HG02884 (cell line): ENCODE measurements around the gene FOXD4L3.
A peak's percentile ranks its signal among the peaks of the same experiment; 100 is the strongest.
"Not testable (repeated sequence)": the region's sequence is repeated elsewhere in the genome, so short reads cannot be mapped to it uniquely, and the experiment has no call there.

Source experiments
- ATAC-seq: cut with Tn5 transposase; IDR thresholded peaks from one replicate; pipeline ENCODE4 v1.9.1; 2021; ENCODE audit warnings: mild to moderate bottlenecking, moderate library complexity; ENCODE audit not compliant: unreplicated experiment

FOXD4L3 gene

DNA sequence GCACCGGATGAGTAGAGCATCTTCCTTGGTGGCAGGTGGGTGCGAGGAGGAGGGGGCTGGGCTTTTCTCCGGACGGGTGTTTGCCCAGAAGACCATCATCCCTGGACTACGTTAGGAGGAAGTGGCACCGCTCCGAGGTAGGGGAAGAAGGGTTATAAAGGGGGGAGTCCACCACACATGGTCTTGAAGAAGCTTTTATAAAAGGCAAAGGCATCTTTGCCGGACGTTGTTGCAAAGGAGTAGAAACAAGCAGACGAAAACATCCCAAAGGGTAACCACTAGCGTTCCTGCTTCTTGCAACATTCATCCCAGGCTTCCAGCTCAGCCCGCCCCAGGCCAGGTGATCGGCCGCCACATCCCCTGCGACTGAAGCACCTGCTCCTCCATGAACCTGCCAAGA, at the start of gene FOXD4L3:
Gene FOXD4L3 (plus strand): TSS at position 301 of the 400 bp plus-strand sequence. CDS start 85 bp downstream, at position 386.
- not testable (repeated sequence) for ATAC-seq

DNA sequence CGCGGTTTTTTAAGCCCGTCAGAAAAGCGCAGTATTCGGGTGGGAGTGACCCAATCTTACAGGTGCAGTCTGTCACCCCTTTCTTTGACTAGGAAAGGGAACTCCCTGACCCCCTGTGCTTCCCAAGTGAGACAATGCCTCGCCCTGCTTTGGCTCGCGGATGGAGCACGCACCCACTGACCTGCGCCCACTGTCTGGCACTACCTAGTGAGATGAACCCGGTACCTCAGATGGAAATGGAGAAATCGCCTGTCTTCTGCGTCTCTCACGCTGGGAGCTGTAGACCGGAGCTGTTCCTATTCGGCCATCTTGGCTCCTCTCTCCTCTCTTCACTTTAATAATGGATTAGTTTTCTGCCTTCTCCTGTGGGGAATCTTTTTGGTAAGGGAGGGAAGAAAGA, 21.6 kb upstream of the FOXD4L3 start:
- ATAC-seq = not testable (repeated sequence)

DNA sequence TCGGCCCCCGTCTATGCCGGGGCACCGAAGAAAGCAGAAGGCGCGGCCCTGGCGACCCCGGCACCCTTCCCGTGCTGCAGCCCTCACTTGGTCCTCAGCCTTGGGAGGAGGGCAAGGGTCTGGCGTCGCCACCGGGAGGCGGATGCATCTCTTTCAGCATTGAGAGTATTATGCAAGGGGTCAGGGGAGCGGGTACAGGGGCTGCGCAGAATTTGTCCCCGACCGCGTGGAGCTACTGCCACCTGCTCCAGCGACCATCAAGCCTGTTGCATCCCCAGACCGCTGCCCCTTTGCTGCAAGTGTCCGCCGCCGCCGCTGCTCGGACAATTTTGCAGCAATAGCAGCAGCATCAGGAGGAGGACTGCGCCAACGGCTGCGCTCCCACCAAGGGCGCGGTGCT, 1.1 kb downstream of the FOXD4L3 start:
- ATAC-seq = not testable (repeated sequence)

DNA sequence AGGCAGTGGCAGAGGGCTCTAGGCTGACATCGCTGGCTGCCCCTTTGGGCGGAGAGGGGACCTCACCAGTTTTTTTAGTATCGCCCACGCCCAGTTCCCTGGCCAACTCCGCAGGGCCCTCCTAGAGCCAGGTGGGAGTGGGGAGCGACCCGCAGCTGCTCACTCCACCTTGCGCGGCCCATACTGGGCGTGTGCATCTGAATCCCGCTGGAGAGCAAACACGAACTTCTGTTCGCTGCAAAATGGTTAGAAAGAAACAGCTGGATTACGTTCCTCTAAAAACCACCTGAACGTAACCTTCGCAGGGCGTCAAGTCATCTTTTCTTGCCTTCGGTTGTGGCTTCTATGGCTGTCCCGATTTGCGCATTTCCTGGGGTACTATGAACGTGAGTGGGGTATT, 1.5 kb downstream of the FOXD4L3 start:
- not testable (repeated sequence) for ATAC-seq

DNA sequence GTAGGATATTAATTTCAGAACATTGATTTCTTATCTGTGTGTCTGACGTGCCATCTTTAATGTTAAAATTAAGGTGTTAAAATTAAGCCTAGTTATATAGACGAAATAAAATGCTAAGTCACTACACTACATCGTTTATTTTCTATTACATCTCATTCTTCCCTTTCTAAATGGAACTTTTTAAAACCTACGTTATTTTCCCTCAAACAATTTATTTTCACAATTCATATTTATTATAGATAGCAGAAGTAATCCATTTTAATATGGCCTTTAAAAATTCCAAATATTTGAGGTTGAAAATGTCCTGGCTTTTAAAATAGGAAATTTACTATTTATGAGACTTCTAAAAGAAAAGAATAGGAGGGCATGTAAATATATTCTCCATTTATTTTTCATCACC, 2.1 kb downstream of the FOXD4L3 start:
- not testable (repeated sequence) for ATAC-seq

DNA sequence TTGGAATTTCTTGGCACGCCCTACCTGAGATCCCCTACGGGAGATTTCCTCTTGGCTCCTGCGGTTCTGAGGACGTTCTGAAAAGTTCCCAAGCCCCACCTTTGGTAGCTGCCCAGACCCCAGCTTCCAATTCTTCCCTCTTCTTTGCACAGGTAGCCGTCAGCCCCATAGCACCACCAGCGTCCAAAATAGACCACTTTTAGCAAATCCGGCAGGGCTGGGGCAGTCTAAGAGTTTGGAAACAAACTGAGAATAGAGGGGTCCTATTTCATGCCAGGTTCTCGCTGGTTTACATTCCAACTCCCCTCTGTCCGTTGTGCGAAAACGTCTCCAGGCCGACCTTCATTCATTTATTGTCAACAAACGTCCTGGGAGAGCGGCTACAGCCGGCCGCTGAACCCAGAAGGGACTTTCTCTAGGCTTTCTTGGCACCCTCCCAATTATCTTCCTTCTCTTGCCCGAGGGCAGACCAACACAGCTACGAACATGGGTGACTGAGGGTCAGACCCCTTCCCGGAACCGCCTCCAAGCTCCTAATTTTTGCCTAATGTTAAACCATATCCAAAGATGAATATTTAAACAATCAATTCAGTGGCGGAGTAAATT, 3.1 kb downstream of the FOXD4L3 start:
- not testable (repeated sequence) for ATAC-seq

DNA sequence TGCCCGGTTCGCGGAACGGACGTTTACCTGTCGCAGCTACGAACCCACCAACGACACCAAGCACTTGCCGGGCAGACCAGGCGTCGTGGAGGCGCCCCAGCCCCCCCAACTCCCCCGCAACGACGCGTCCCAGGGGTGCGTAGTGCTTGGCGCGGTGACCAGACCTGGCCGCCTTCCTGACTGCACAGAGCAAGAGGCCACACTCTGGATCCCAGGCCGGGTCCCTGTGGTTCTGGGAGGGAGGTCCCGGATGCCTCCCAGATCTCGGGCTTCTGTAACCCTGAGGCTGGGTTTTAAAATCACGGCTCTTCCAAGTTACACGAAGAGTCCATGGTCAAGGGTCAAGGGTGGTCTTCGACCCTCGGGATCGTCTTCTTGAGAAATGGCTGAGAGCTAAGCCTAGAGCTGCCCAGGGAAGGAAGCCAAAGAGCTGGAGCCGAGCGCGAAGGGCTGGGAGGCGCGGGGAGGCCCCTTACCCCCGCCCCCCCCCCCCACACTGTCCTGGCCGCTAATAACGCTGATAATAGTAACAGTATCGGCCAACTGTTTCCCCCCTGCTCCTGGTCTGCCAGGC, 3.8 kb downstream of the FOXD4L3 start:
- not testable (repeated sequence) for ATAC-seq

DNA sequence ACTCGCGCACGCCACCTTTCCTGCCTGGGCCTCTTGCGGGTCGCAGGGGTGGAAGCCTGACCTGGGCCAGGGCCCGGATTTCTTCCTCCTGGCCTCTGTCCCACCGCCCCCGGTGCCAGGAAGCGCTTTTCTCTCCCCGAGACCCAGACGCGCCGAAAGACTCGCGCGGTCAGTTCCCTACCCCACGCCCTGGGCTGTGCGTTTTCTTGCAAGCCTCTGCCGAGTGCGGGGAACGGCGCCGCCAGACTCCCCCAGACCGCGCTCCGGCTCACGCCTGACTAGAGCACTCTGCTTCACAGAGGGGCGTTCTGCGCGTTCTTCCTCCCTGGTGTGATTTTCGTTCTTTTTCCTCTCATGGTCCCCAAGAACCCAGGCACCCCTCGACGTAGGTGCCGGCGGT, 4.5 kb downstream of the FOXD4L3 start:
- not testable (repeated sequence) for ATAC-seq

DNA sequence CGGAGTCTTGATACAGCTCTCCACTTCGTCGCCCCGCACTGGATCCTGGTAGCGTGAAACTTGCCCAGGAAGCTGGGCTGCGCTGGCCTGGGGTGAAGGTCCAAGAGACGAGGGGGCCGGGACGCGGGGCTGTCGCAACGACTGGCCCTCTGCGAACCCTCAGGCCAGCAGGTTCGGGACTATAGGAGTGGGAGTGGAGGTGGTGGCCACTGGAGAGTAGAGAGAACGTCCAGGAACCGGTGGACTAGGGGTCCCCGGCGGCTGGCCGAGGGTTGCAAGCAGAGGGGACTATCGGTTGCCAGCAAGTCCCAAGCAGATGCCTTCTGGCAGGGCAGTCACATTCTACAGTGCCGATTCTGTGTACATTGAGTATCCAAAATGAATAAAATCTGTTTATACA, 5.0 kb downstream of the FOXD4L3 start:
- ATAC-seq = not testable (repeated sequence)

DNA sequence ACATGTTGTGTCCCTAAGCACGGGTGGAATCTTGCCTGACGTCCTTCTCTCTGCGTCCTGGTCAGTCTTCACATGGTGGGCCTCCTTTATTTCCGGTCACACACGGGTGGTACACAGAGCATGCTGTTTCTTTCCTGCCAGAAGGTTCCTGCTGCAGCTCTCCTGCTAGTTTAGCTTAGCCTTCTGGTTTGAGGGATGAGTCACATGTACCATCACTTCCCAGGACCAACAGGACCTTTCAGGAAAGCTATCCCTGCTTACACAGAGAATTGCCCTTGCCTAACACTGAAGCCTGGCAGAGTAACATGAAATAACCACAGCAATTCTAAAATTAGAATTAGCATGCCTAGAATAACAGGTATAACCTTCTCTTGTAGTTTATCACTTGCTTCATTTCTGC, 8.5 kb downstream of the FOXD4L3 start:
- ATAC-seq = not testable (repeated sequence)

DNA sequence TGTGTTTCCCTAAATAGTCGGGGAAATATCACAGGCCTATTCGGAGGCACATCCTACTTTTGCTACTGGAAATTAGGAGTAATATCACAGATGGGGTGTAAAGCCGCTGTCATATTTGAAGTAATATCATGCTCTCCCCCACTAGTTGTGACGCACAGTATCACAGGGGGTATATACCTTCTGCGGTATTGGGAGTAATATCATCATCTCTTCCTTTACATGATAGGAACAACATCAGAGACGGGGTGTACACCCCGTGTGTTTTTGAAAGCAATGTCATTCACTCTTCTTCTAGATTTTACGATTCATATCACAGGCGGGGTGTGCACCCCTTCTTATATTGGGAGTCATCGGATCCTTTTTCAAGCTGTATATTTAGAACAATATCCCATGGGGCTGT, 15.5 kb downstream of the FOXD4L3 start:
- not testable (repeated sequence) for ATAC-seq

DNA sequence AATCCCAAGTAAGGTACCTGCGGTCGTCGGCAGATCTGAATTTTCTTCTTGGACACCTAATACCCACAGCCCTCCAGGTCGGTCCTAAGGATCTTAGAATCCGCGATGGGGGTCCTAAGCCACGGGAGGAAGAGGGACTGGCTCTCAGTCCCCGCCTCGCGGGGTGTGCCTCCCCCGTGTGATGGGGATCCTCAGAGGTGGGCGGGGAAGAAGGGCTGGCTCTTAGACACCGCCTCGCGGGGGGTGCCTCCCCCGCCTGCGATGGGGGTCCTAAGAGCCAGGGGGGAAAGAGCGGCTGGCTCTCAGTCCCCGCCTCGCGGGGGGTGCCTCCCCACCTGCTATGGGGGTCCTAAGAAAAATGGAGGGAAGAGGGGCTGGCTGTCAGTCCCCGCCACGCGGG, 21.1 kb downstream of the FOXD4L3 start:
- ATAC-seq = not testable (repeated sequence)

DNA sequence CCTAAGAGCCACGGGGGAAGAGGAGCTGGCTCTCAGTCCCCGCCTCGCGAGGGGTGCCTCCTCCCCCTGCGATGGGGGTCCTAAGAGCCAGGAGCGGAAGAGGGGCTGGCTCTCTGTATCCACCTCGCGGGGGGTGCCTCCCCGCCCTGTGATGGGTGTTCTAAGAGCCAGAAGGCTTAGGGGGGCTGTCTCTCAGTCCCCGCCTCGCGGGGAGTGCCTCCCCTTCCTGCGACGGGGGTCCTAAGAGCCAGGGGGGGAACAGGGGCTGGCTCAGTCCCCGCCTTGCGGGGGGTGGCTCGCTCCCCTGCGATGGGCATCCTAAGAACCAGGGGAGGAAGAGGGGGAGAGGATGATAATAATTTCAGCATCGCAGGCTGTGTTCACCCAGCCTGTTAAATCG, 21.9 kb downstream of the FOXD4L3 start:
- ATAC-seq = not testable (repeated sequence)

DNA sequence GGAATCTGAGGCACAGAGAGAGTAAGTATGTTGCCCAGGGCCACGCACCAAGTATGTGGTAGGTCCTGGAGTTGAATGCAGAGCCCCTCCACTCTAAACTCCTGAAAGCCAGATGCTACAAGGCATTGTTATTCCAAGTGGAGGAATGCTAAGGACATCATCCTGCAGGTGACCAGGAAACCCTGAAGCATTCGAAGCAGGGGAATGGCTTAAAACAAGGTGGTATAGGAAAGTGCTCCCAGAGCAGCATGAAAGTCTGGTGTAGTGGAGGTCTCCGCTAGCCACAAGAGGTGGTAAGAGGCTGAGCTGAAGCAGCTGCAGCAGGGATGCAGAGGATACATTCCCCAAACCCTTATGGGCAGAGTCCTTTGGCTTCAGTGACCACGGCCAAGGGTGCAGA, 26.4 kb downstream of the FOXD4L3 start:
- ATAC-seq = not testable (repeated sequence)

DNA sequence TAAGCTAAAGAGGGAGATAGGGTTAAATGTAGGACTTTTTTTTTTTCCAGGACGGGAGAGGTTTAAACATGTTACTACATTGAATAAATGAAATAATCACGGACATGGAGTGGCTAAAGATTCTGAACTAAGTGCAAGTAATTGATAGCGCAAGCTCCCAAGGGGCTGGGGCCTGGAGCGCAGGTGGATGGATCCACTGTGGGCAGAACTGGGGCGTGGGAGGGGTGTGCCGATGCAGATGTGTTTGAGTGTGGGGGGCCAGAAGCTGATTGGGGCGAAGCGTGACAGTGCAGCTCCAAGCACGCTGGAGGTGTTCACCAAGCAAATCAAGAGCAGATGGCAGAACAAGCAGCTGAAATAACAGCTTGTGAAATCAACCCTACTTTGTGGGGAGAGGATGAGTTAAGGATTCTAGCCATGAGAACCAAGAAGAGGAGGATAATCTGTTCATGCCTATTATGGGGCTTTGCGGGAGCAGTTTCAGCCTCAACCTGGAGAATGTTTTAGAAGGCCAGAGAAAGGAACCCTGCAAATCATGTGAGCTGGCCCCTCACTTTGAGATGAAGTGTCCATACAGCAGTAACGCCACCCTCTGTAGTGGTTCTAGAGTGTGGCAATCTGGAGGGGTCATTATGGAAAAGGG, 28.0 kb downstream of the FOXD4L3 start:
- not testable (repeated sequence) for ATAC-seq

DNA sequence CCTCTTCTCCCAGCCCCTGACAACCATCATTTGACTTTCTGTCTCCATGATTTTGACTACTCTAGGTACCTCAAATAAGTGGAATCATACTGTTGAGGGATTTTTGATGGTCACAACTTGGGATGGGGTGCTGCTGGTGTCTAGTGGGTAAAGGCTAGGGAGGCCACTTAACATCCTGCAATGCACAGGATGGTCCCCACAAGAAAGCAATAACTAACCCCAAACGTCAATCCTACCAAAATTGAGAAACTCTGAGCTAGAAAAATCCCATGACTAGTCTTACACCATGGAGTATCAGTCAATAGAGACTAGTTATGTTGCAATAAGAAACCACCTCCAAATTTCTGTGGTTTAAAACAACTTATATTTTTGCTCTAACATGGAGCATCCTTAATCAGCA, 29.5 kb downstream of the FOXD4L3 start:
- not testable (repeated sequence) for ATAC-seq

DNA sequence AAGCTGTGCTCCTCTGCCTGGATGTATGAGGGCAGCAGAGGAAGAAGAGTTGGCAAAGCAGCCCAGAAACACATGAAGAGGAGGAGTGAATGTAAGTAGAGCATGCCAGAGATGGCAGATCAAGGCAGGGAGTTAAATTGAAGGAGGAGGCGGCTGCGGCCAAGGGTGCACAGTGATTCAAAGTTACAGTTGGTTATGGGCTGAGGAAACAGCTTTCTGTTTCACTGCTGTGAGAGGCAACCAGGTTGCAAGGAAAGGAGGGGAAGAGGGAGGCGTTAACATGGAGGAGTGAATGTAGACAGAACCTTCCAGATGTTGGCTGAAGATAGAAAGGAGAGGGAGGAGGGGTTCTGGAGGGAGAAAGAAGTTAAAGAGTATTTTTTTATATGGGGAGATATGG, 33.3 kb downstream of the FOXD4L3 start:
- not testable (repeated sequence) for ATAC-seq

DNA sequence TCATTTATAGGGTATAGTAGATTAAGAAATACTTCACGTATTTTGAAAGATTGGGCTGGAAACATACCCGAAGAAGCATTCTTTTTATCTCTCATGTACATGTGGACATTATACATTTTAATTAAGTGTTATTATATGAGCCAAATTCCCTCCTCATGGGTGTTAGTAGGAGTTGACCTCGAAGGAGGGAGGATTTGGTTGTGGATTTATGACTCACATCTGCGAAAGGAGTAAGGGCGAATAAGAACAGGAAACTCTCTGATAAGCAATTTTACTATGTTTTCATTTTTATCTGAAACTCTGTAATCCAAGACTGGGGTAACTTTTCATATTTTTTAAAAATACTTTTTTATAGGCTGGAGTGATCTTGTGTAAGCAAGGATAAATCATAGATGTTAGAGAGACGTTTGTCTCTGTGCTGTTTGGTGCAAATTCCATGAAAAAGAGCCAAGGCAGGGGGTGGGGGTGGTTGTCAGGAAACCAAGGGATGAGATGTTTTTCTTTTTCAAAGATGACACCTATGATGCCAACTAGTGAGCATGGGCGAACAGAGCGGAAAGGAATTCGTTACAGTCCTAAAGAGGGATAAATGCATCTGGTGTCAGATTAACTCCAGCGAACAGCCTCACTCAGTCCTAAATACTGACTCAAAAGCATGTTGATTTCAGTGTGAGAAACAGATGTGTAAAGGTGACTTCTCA, 34.1 kb downstream of the FOXD4L3 start:
- not testable (repeated sequence) for ATAC-seq

DNA sequence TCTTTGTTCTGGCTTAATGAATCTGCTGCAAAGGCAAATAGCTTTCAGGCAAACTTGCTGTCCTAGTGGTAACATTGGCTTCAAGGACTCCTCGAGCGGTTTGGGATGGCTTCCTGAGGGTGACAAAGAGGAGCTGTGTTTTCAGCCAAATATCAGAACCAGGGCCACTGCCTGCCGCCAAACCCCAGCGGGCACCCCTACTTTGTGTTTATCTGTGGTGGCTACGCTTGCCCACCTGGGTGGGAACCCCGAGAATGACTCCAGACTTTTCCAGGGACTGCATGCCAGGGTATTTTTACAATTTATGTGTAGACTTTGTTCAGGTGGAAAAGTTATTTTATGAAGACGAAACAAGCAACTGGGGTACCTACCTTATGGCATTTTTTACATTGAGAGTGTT, 35.3 kb downstream of the FOXD4L3 start:
- ATAC-seq = not testable (repeated sequence)

DNA sequence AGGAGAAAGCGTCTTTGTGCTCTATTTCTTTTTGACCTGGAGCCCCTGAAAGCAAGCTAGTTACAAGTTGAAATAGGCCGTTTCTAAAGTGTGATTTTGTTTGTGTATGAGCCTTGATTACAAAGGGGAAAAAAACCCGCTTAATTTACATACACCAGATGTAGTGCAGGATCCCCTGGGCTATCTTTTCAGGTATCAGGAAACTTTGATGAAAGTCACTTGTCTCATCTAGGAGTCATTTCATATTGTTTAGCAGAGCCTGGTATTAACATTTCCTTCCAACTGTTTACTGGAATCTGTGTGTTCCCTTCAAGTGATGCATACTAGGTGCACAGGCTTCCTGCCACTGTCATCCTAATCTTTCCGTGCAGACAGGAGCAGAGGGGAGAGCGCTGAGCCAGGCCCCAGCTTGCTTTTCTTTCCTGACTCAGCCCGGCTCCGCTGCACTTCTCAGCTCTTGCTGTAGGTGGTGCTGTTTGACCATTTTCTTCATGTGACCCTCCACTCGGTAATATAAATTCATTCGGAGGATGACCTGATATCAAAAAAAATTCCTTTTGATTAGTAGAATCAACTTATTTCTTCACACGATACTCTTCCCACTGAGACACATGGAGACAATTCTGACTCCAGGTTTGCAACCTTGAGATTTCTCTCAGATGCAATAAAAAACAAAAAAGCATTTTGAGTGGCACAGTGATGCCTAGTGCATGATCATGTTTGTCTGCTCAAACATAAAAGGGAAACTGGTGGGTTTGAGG, 39.8 kb downstream of the FOXD4L3 start:
- ATAC-seq = peak; percentile 93

DNA sequence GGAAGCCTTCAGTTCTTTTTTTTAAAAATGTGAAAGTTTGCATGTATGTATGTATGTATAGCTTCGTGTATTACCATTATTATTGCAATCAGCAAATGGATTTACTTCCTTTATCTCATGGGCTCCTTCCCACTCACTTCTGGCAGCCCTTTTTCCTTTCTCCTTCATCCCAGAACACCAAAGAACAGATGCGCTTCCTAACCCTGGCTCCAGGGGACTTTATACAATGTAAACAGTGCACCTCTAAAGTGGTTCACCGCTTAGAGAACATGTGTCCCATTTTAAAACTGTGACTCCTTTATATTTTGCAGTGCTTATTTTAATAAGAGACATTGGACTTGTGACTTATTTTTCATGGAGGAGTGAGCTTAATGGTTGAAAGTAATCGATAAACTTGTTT, 40.6 kb downstream of the FOXD4L3 start:
- ATAC-seq = not testable (repeated sequence)
